ENCODE measurements around the gene CASQ2. TPM values are rescaled to one million over a fixed set of nuclear protein-coding genes. Genes with fewer than 3 reads are reported as not detected.

CASQ2 gene
- total RNA-seq, 1 donor from 2014 or later = not detected

DNA sequence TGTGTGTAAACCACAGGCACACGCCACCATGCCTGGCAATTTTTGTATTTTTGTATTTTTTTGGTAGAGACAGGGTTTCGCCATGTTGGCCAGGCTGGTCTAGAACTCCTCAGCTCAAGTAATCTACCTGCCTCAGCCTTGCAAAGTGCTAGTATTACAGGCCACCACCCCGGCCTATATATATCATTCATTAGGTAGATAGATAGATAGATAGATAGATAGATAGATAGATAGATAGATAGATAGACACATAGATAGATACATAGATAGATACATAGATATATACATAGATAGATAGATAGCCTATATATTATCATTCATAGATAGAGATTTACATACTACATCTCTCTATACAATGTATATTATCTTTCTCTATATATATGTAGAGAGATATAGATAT, 80.8 kb downstream of the CASQ2 start:
- TF ChIP-seq, protein P1, sequence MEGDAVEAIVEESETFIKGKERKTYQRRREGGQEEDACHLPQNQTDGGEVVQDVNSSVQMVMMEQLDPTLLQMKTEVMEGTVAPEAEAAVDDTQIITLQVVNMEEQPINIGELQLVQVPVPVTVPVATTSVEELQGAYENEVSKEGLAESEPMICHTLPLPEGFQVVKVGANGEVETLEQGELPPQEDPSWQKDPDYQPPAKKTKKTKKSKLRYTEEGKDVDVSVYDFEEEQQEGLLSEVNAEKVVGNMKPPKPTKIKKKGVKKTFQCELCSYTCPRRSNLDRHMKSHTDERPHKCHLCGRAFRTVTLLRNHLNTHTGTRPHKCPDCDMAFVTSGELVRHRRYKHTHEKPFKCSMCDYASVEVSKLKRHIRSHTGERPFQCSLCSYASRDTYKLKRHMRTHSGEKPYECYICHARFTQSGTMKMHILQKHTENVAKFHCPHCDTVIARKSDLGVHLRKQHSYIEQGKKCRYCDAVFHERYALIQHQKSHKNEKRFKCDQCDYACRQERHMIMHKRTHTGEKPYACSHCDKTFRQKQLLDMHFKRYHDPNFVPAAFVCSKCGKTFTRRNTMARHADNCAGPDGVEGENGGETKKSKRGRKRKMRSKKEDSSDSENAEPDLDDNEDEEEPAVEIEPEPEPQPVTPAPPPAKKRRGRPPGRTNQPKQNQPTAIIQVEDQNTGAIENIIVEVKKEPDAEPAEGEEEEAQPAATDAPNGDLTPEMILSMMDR (IDR thresholded peaks at IDR 0.05) = no peak
- Mint-ChIP-seq H3K9me3 (ENCODE audit: low read depth) (no peaks in the 10 kb centered on the region), H3K27ac (ENCODE audit: unreplicated experiment) (no peak overlapping the region), H3K27me3 (ENCODE audit: low read depth) (no peaks in the 10 kb centered on the region), H3K4me1 (ENCODE audit: low read depth) (no peaks in the 10 kb centered on the region), H3K36me3 (ENCODE audit: low read depth) (peaks cover 37% of the 10 kb centered on the region), H3K4me3 (ENCODE audit: unreplicated experiment) (no peak overlapping the region)
- no peak for DNase-seq (ENCODE audit: low spot score)

DNA sequence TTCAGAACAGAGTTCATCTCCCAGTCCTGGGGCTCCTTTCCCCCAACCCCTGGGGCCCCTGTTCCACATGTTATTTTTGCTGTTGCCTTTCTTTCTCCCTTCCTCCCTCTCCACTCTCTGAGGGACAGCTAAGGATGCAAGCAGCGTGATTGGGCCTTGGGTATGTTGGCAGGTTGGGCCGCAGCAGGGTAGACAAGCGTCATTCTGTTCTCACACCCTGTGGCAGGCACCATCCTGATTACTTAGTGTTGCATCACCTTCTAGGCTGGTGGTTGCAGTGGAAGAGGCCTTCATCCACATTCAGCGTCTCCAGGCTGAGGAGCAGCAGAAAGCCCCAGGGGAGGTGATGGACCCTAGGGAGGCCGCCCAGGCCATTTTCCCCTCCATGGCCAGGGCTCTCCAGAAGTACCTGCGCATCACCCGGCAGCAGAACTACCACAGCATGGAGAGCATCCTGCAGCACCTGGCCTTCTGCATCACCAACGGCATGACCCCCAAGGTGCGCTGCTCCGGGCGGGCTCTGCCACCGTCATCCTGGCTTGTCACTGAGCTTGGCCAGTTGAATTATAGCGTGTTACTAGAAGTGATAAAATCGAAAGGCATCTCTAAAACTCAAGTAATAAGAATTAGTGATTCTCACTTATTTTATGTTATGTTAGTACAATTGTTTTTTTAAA, 83.3 kb downstream of the CASQ2 start:
- TF ChIP-seq, protein P1 (IDR thresholded peaks at IDR 0.05) = no peak
- Mint-ChIP-seq H3K27me3 (ENCODE audit: low read depth) (no peaks in the 10 kb centered on the region), H3K9me3 (ENCODE audit: low read depth) (no peaks in the 10 kb centered on the region), H3K4me3 (ENCODE audit: unreplicated experiment) (no peak overlapping the region), H3K36me3 (ENCODE audit: low read depth) (peaks cover 25% of the 10 kb centered on the region), H3K27ac (ENCODE audit: unreplicated experiment) (no peak overlapping the region), H3K4me1 (ENCODE audit: low read depth) (no peaks in the 10 kb centered on the region)
- DNase-seq (ENCODE audit: low spot score) = no peak

GRCh38 chr1:115682792-115683191, 85.7 kb downstream of the CASQ2 start:
- no peaks in the 10 kb centered on the region for H3K27me3 Mint-ChIP-seq (ENCODE audit: low read depth)
- H3K4me3 Mint-ChIP-seq (ENCODE audit: unreplicated experiment) = no peak overlapping the region
- no peak overlapping the region for H3K27ac Mint-ChIP-seq (ENCODE audit: unreplicated experiment)
- no peaks in the 10 kb centered on the region for H3K9me3 Mint-ChIP-seq (ENCODE audit: low read depth)
- no peak for DNase-seq (ENCODE audit: low spot score)
- peaks cover 18% of the 10 kb centered on the region for H3K36me3 Mint-ChIP-seq (ENCODE audit: low read depth)
- TF ChIP-seq, protein P1 (IDR thresholded peaks at IDR 0.05) = no peak
- peaks cover 13% of the 10 kb centered on the region for H3K4me1 Mint-ChIP-seq (ENCODE audit: low read depth)

- TF ChIP-seq, protein P1 (IDR thresholded peaks at IDR 0.05) = no peak
- Mint-ChIP-seq H3K36me3 (ENCODE audit: low read depth) (peaks cover 18% of the 10 kb centered on the region), H3K4me3 (ENCODE audit: unreplicated experiment) (no peak overlapping the region), H3K27me3 (ENCODE audit: low read depth) (no peaks in the 10 kb centered on the region), H3K9me3 (ENCODE audit: low read depth) (no peaks in the 10 kb centered on the region), H3K27ac (ENCODE audit: unreplicated experiment) (no peak overlapping the region), H3K4me1 (ENCODE audit: low read depth) (peaks cover 13% of the 10 kb centered on the region)
- no peak for DNase-seq (ENCODE audit: low spot score)
Observed at GRCh38 chr1:115680730-115681111, 87.8 kb downstream of the CASQ2 start.

DNA sequence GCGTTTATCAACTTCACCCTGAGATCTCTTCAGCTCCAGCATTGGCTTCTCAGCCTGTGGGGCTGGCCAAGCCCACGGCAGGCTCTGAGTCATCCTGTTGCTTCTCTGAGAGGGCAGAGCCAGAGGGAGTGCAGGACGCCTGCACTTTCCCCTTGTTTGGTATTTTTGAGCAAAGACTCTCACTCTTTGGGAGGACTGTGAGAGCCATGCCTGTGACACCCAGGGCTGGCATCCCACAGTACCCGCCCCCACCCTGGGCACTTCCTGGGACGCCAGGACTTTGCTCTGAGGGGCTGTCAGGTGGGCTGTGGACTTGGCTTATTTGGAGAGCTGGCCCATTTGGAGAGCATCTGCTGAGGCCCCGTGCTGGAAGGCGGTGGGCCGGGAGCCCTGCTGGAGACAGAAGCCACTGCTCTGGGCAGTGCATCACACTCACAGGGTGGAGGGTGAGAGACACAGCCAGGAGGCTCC, 89.3 kb downstream of the CASQ2 start:
- Mint-ChIP-seq H3K4me1 (ENCODE audit: low read depth) (peaks cover 13% of the 10 kb centered on the region), H3K4me3 (ENCODE audit: unreplicated experiment) (no peak overlapping the region)

More for the DNA sequence above, 89.3 kb downstream of the CASQ2 start:
- TF ChIP-seq, protein P1 (IDR thresholded peaks at IDR 0.05) = no peak
- H3K9me3 Mint-ChIP-seq (ENCODE audit: low read depth) = no peaks in the 10 kb centered on the region
- no peak overlapping the region for H3K27ac Mint-ChIP-seq (ENCODE audit: unreplicated experiment)
- DNase-seq (ENCODE audit: low spot score) = no peak
- H3K27me3 Mint-ChIP-seq (ENCODE audit: low read depth) = no peaks in the 10 kb centered on the region
- H3K36me3 Mint-ChIP-seq (ENCODE audit: low read depth) = peaks cover 12% of the 10 kb centered on the region
